ENCODE results near the gene NCKAP5L.

NCKAP5L gene

DNA sequence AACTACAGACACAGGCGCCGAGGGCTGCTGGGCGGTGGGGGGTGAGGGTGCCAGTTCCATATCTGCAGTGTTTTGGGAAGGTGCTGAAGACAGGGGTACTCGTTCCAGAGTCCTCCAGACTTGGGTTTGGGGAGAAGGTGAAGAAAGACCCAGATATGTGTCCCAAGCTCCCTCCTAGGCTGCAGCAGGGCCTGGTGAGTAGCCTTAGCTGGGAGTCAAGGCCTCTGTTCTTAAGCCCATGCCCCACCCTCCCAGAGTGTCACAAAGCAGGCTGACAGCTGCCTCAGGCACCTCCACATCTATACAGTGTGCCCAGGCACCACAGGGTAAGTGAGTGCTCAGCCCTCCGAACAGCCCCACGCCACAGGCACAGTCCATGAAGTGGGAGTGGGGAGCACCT is 4.3 kb downstream of the NCKAP5L start:
- DNase-seq = no peak

- DNase-seq = no peak
Observed at GRCh38 chr12:49823350-49823749, 4.9 kb downstream of the NCKAP5L start.

GRCh38 chr12:49821373-49822287 is 6.6 kb downstream of the NCKAP5L start:
- DNase-seq = no peak

DNA sequence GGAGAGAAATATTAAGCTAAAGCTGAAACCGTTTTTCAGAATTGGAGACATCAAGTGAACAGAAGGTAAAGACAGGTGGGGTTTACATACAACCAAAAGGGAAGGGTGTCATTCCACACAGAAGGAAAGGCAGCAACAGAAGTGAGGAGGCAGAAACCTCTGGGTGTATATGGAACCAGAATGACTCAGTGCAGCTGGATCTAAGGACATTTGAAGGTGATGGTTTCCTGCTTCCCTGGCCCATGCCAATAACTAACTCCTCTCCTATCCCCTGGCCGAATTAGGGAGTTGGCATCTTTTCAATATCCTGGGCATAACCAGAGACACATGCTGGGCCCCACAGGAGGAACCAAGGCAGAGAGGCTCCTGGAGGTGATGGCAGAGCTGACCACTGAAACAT is 8.4 kb downstream of the NCKAP5L start:
- DNase-seq = no peak

- no peak for DNase-seq
Observed at GRCh38 chr12:49818241-49818895, 9.8 kb downstream of the NCKAP5L start.

DNA sequence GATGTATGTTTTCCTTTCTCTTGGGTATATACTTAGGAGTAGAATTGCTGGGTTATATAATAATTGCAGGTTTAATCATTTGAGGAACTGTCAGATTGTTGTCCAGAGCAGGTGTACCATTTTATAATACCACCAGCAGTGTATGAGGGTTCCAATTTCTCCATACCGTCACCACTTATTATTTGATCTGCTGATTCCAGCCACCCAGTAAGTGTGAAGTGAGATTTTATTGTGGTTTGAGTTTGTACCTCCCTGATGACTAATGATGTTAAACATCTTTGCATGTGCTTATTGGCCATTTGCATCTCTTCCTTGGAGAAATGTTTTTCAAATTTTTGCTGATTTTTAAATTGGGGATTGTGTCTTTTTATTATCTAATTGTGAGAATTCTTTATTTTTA is 15.1 kb downstream of the NCKAP5L start:
- DNase-seq = no peak

DNA sequence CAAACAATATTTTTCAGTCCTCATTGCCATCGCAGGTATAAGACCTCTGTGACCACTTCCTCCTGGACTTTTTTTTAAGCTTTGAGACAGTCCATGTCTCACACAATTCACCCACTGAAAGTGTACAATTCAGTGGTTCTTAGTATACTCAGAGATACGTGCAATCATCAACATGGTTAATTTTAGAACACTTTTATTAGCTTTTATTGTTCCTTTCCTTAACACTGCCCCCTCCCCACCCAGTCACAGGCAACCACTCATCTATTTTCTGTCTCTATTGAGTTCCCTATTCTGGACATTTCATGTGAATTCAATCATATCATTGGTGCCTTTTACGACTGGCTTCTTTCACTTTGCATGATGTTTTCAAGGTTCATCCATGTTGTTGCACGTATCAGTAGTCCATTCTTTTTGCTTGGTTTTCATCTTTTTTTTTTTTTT is 16.2 kb downstream of the NCKAP5L start:
- no peak for DNase-seq

DNA sequence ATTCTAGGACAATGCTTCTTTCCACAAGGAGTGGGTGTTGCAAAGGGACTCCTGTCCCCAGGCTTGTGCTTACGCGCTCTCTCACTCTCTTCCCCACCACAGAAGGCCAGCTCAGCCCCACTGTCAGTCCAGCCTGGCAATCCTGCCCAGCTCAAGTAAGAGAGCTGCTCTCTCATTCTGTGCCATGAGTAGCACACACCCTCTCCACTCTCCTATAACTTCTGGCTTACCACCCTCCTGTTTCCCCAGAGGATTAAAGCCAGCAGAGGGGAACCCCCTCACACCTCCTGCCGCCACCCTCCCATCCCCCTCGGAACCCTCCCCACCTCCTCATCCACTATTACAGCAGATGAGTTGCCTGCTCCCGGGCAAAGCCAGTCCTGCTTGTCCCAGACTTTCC is 17.1 kb downstream of the NCKAP5L start:
- no peak for DNase-seq

- DNase-seq = no peak
Observed at GRCh38 chr12:49809906-49810389, 18.3 kb downstream of the NCKAP5L start.

GRCh38 chr12:49809381-49809905 is 18.8 kb downstream of the NCKAP5L start:
- DNase-seq = no peak

- DNase-seq = no peak
Observed at GRCh38 chr12:49808686-49809380, 19.4 kb downstream of the NCKAP5L start.

GRCh38 chr12:49807991-49808580 is 20.1 kb downstream of the NCKAP5L start:
- DNase-seq = no peak

- no peak for DNase-seq
Observed at GRCh38 chr12:49806877-49807276, 21.3 kb downstream of the NCKAP5L start.

DNA sequence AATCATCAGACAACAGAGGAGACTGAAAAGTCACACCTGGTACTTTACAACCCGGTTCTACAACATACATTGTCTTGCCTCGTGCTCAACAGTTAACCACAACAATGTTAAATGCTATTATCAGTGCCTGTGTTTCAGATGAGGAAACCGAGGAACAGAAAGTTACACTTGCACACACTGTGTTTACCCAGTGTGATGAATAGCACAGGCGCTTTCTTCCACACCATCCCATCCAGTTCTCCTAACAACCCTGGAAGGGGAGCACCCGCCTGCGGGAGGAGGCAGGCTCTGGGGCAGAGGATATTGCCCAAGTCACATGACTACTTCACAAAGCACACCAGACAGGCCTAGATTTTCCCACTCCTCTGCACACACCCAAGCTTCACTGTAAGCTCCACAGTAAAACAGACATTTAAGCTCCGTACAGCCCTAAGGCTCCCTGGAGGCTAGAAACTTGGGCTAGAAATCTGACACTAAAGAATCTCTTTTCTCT is 21.8 kb downstream of the NCKAP5L start:
- DNase-seq = no peak

DNA sequence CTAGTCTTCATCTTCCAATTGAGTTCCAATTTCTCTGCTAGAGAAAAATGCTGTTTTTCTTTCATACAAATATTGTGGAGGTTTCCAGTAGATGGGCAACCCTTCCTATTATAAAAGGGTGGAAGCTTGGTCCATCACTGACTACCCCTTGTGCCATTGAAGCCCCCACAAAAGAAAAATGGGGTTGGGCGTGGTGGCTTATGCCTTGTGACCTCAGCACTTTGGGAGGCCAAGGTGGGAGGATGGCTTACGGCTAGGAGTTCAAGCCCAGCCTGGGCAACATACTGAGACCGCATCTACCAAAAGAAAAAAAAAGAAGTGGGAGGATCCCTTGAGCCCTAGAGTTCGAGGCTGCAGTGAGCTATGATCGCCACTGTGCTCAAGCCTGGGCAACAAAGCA is 22.8 kb downstream of the NCKAP5L start:
- no peak for DNase-seq

DNA sequence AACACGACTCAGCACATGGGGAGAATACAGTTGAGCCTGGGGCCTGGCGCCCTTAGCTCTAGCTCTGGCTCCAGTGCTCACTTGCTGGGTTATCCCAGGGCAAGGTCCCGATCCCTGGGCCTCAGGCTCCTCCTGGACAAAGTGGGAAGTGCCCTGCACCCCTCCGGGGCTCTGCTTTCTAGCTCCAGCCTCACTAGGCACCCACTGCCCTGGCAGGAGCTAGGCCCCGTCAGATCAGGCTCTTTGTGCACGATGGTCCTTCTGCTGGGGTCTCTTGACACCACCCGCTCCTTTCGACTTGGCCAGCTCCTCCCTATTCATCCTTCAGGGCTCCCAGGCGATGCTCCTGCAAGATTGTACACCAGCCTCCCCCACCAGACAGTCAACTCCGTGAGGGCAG is 23.4 kb downstream of the NCKAP5L start:
- DNase-seq = no peak

DNA sequence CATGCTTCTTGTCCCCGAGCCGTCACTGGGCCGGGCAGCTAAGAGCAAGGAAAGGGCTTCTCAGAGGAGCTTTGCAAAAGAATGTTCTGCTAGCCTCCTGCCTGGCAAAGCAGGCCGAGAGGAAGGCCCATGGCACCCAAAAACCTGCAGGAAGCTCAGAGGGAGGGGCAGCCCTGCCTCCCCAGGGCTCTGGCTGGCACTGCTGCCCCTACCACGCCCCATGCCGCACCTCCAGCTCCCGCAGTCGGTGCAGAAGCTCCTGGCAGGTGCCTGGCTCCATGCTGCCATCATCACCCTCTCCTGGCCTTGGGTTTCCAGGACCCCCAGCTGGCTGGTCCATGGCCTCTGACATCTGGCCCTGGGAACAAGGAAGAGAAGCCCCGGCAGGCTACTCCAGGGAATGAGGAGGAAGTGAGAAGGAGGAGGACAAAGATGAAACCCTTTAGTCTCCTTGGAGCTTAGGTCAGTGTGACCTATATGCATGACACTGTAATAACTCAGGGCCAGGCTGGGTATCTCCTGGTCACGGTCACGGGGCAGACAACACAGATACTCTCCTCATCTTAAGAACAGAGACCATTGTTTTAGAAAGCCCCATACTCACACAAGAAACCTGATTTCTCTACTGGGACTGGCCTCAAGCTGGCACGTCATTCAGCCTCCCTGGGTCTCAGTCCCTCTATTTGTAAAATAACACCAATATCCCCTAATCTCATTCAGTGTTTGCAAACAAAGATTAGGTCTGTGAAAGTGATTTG is 24.3 kb downstream of the NCKAP5L start:
- DNase-seq = no peak

DNA sequence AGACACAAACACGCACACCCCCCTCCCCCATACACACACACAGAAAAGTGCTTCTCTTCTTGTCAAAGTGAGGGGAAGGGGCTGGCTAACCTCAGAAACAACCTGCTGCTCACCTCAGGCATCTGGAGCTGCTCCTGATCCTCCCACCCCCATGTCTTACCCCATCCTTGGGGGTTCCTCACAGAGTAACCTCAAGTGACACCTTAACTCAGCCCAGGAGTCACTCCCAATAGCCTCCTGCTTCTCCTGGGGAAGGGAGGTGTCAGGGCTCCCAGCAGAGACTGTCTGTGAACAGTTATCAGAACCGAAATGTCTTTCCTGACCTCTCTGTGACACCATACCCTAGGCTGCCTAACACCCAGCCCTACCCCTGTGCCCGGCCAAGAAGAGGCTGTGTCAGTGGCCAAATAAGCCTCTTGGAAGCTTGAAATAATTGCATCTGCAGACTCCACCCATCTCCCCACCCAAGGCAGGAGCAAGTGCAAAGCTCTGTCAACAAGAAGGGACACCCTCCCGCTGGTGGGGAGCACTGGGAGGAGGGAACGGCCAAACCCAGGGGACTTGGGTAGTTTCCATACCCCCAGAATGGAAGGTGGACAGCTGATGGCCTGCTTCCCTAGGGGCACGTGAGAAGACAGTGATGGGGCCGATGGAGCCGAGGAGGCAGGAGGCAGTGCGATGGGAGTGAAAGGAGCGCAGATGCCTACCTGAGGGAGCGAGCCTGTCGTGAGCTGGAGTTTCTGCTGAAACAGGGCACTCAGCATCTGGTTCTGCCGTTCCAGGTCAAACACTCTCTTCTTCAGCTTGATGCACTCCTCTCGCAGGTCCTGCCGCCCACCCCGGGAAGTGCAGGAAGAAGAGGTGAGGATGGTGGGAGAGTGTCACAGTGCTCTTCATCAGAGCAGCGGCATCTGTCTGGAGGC is 26.8 kb downstream of the NCKAP5L start:
- DNase-seq = no peak

DNA sequence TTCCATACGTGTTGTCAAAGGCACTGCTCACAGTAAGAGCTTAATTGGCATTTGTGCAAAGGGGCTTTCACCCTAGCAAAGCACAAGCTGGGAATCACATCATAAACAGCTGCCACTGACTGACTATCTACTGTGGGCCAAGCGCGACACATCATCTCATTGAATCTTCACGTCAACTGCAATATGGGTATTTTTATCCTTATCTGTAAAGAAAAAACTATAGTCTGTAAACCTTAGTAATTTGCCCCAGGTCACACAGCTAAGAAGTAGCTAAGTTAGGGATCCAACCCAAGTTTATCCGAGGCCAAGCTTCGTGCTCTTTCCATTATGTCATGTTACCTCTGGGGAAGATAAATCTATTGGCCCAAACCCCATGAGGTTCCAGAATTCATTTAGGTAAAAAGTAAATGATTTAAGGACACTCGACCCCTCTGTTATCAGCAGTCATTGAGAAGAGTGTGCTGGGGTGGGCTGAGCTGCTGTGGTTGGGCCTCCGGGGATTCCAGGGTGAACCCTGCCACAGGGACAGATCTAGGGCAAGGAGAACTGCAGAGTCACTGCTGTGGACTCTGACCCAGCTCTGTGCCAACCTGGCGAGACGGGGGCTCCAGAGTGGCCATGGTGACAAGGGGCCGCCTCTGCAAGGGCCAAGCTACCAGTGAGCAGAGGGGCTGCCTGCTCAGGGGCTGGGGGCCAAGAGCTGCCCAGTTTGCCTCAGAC is 27.6 kb downstream of the NCKAP5L start:
- no peak for DNase-seq

GRCh38 chr12:49798934-49799333 is 29.3 kb downstream of the NCKAP5L start:
- no peak for DNase-seq
